PFSK-1 (cell line): Measurements from ENCODE around the gene PVRIG.

Experiments
- POLR2AphosphoS5 ChIP-seq: IDR thresholded peaks from 2 replicates; pipeline ENCODE4 v1.6.1; 2012; ENCODE audit warnings: low read depth, mild to moderate bottlenecking, control low read depth, low read length, moderate library complexity
- REST ChIP-seq, 2 experiments: IDR thresholded peaks; 2 replicates each; pipeline versions ENCODE4 v1.6.1 to v1.8.0; 2011 to 2012; ENCODE audit warnings: low read depth in 2 of 2, low read length in 2 of 2, control low read depth in 1 of 2, inconsistent platforms in 1 of 2, mild to moderate bottlenecking in 1 of 2, moderate library complexity in 1 of 2; ENCODE audit not compliant: insufficient read depth in 1 of 2
- SIN3A ChIP-seq: IDR thresholded peaks from 2 replicates; pipeline ENCODE4 v1.6.1; 2012; ENCODE audit warnings: mild to moderate bottlenecking, low read length, moderate library complexity, borderline replicate concordance; ENCODE audit not compliant: insufficient read depth
- TAF1 ChIP-seq: IDR thresholded peaks from 2 replicates; pipeline ENCODE4 v1.6.1; 2012; ENCODE audit warnings: low read length, control low read depth, borderline replicate concordance; ENCODE audit not compliant: insufficient read depth

- TF ChIP-seq TAF1 (no peak), REST (IDR thresholded peaks at IDR 0.05; ENCODE audit: insufficient read depth in 1 of 2, low read depth in 2 of 2, low read length in 2 of 2) (no peak), POLR2AphosphoS5 (no peak), SIN3A (no peak)
Observed at GRCh38 chr7:100176096-100177044, 43.4 kb upstream of the PVRIG start.
